GM21737 (cell line): ENCODE results near the gene CACNG5.

Source experiments
- ATAC-seq: cut with Tn5 transposase; IDR thresholded peaks from one replicate; pipeline ENCODE4 v1.9.1; 2021; ENCODE audit warnings: mild to moderate bottlenecking, moderate library complexity; ENCODE audit not compliant: unreplicated experiment

Gene CACNG5

GRCh38 chr17:66834919-66835454 lies at the start of gene CACNG5:
Gene CACNG5 (plus strand): TSS chr17:66835117. CDS start chr17:66877333, 42,216 bp downstream.
- no peak for ATAC-seq

- ATAC-seq = no peak
Measured at GRCh38 chr17:66786107-66786506, 48.8 kb upstream of the CACNG5 start.

GRCh38 chr17:66787914-66788313 lies 47.0 kb upstream of the CACNG5 start:
- ATAC-seq = no peak

GRCh38 chr17:66789093-66789492 lies 45.8 kb upstream of the CACNG5 start:
- ATAC-seq = no peak

- no peak for ATAC-seq
Measured at GRCh38 chr17:66789961-66790437, 44.9 kb upstream of the CACNG5 start.

GRCh38 chr17:66790501-66791061 lies 44.3 kb upstream of the CACNG5 start:
- no peak for ATAC-seq

- no peak for ATAC-seq
Measured at GRCh38 chr17:66791347-66791746, 43.6 kb upstream of the CACNG5 start.

- no peak for ATAC-seq
Measured at GRCh38 chr17:66793814-66794213, 41.1 kb upstream of the CACNG5 start.

- no peak for ATAC-seq
Measured at GRCh38 chr17:66795486-66795885, 39.4 kb upstream of the CACNG5 start.

GRCh38 chr17:66799849-66800537 lies 34.9 kb upstream of the CACNG5 start:
- ATAC-seq = no peak

- no peak for ATAC-seq
Measured at GRCh38 chr17:66803474-66803951, 31.4 kb upstream of the CACNG5 start.

- no peak for ATAC-seq
Measured at GRCh38 chr17:66805567-66805966, 29.4 kb upstream of the CACNG5 start.

- no peak for ATAC-seq
Measured at GRCh38 chr17:66807182-66807581, 27.7 kb upstream of the CACNG5 start.

GRCh38 chr17:66809408-66809807 lies 25.5 kb upstream of the CACNG5 start:
- no peak for ATAC-seq

GRCh38 chr17:66810951-66811682 lies 23.8 kb upstream of the CACNG5 start:
- ATAC-seq = no peak

- ATAC-seq = no peak
Measured at GRCh38 chr17:66811683-66812054, 23.2 kb upstream of the CACNG5 start.

- no peak for ATAC-seq
Measured at GRCh38 chr17:66812571-66812970, 22.3 kb upstream of the CACNG5 start.

GRCh38 chr17:66813296-66813695 lies 21.6 kb upstream of the CACNG5 start:
- no peak for ATAC-seq

- no peak for ATAC-seq
Measured at GRCh38 chr17:66814026-66814425, 20.9 kb upstream of the CACNG5 start.

- ATAC-seq = no peak
Measured at GRCh38 chr17:66814570-66814969, 20.3 kb upstream of the CACNG5 start.

- no peak for ATAC-seq
Measured at GRCh38 chr17:66817750-66818149, 17.2 kb upstream of the CACNG5 start.

- no peak for ATAC-seq
Measured at GRCh38 chr17:66819466-66819865, 15.5 kb upstream of the CACNG5 start.
